MCF 10A (cell line): ENCODE measurements around the gene DHRS3. TPM values are rescaled to one million over a fixed set of nuclear protein-coding genes. Genes with fewer than 3 reads are reported as not detected.

Experiments used
- BruUV-seq: library from RNA; stranded (reverse); fragments of 400-500 nt; replicated peaks from 2 replicates; lab custom pipeline; 2021; lab: Mats Ljungman, UMichigan
- CTCF ChIA-PET: fragments of 300-600 bp; sonication (Branson Sonifier 250); formaldehyde crosslinking; extraction: SDS; loops from one replicate; lab custom pipeline; 2021; ENCODE audit warnings: antibody characterized with exemption, inconsistent platforms; lab: Yijun Ruan, JAX
- POLR2A ChIA-PET: fragments of 300-600, 350-650 bp; sonication (Branson Sonifier 250); formaldehyde crosslinking; extraction: SDS; loops from one replicate; lab custom pipeline; 2020; ENCODE audit warnings: antibody characterized with exemption, inconsistent platforms; lab: Yijun Ruan, JAX
- DNase-seq: peaks from one replicate; pipeline ENCODE4 v3.0.0-alpha.2; 2018; ENCODE audit not compliant: unreplicated experiment
- H3K27ac Mint-ChIP-seq: one replicate; pipeline ENCODE4 v1.8.0; 2022; ENCODE audit warnings: mild to moderate bottlenecking, low read depth, mixed read lengths; ENCODE audit not compliant: unreplicated experiment
- H3K27me3 Mint-ChIP-seq: one replicate; pipeline ENCODE4 v1.8.0; 2022; ENCODE audit warnings: mixed read lengths; ENCODE audit not compliant: insufficient read depth, unreplicated experiment
- H3K36me3 Mint-ChIP-seq: one replicate; pipeline ENCODE4 v1.8.0; 2022; ENCODE audit warnings: mild to moderate bottlenecking, moderate library complexity, mixed read lengths; ENCODE audit not compliant: insufficient read depth, unreplicated experiment
- H3K4me1 Mint-ChIP-seq: one replicate; pipeline ENCODE4 v1.8.0; 2022; ENCODE audit warnings: mixed read lengths; ENCODE audit not compliant: insufficient read depth, unreplicated experiment
- H3K4me3 Mint-ChIP-seq: one replicate; pipeline ENCODE4 v1.8.0; 2022; ENCODE audit warnings: mild to moderate bottlenecking, moderate library complexity, mixed read lengths; ENCODE audit not compliant: unreplicated experiment
- H3K9me3 Mint-ChIP-seq: one replicate; pipeline ENCODE4 v1.8.0; 2022; ENCODE audit warnings: mixed read lengths; ENCODE audit not compliant: unreplicated experiment
- intact Hi-C: fragments of 100-400 bp; cut with micrococcal nuclease; formaldehyde crosslinking; loops from 2 replicates; pipeline ENCODE4 v1.14.1; 2022
- total RNA-seq: library from RNA; stranded (reverse); gene quantifications from 2 replicates; pipeline ENCODE4 v1.2.3, GENCODE V29; 2022
- TF ChIP-seq, protein P1 (sequence below): fragments of 200-600 bp; IDR thresholded peaks from one replicate; pipeline ENCODE4 v1.8.0; 2022; ENCODE audit warnings: antibody characterized with exemption, mild to moderate bottlenecking; ENCODE audit not compliant: unreplicated experiment

Gene DHRS3
- total RNA-seq, 1 experiment from 2014 or later: 1.4 TPM

DNA sequence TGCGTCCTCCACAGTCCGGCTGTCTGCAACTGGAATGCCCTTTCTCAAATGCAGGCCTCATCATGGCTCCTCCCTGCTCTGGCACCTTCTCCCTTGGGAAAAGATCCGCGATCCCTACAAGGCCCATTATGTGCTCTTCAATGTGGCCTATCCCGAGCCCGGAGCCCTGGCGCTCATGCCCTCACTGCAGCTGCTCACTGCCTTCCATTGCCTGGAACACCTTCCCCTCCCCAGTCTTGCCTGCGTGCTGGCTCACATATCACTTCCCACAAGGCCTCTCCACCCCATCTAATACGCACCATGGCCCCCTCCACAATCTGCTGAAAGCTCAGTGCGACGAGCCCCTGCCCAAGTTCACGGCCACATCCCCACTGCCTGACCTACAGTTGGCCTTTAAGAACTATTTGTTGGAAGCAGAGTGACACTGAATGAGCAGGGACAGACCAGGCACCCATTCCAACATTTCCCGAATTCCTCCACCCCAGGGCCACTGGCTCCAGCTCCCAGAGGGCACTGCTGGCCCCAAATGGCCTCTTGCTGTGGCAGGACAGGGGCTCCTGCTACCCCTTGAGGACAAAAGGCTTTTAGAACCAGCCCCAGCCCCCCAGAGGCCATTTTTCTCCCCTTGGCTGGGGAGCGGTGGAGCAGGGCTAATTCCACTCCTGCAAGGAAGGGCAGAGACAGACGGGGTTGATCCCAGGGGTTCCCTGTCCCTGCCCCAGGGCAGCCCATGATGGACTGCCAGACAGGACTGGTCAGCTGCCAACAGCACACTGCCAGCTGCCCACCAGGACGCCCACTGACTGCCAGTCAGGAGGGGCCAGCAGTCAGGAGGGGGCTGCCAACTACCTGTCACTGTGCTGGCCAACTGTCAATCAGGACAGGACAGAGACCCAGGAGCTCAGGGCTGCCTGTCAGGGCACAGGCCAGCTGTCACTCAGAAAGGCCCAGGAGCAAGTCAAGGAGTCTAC, 64.8 kb downstream of the DHRS3 start:
- no peaks in the 10 kb centered on the region for H3K9me3 Mint-ChIP-seq
- peaks cover 4% of the 10 kb centered on the region for H3K36me3 Mint-ChIP-seq
- no peak overlapping the region for H3K27ac Mint-ChIP-seq
- BruUV-seq: no TSS peak
- TF ChIP-seq, protein P1, sequence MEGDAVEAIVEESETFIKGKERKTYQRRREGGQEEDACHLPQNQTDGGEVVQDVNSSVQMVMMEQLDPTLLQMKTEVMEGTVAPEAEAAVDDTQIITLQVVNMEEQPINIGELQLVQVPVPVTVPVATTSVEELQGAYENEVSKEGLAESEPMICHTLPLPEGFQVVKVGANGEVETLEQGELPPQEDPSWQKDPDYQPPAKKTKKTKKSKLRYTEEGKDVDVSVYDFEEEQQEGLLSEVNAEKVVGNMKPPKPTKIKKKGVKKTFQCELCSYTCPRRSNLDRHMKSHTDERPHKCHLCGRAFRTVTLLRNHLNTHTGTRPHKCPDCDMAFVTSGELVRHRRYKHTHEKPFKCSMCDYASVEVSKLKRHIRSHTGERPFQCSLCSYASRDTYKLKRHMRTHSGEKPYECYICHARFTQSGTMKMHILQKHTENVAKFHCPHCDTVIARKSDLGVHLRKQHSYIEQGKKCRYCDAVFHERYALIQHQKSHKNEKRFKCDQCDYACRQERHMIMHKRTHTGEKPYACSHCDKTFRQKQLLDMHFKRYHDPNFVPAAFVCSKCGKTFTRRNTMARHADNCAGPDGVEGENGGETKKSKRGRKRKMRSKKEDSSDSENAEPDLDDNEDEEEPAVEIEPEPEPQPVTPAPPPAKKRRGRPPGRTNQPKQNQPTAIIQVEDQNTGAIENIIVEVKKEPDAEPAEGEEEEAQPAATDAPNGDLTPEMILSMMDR: no peak
- POLR2A ChIA-PET: interaction anchor here (0.7 kb wide), 1 partner anchor 10 kb away, joined by 4 read pairs; no protein-coding TSS in a partner anchor
- DNase-seq: no peak
- H3K4me3 Mint-ChIP-seq: no peak overlapping the region
- CTCF ChIA-PET: interaction anchor here (0.7 kb wide), 1 partner anchor 24 kb away, joined by 3 read pairs; no protein-coding TSS in a partner anchor
- H3K4me1 Mint-ChIP-seq: peaks cover 10% of the 10 kb centered on the region
- H3K27me3 Mint-ChIP-seq: peaks cover 14% of the 10 kb centered on the region
- intact Hi-C loops: loop anchor here (5.0 kb wide), 1 partner anchor 64 kb away; the partner anchor contains the start of gene DHRS3

DNA sequence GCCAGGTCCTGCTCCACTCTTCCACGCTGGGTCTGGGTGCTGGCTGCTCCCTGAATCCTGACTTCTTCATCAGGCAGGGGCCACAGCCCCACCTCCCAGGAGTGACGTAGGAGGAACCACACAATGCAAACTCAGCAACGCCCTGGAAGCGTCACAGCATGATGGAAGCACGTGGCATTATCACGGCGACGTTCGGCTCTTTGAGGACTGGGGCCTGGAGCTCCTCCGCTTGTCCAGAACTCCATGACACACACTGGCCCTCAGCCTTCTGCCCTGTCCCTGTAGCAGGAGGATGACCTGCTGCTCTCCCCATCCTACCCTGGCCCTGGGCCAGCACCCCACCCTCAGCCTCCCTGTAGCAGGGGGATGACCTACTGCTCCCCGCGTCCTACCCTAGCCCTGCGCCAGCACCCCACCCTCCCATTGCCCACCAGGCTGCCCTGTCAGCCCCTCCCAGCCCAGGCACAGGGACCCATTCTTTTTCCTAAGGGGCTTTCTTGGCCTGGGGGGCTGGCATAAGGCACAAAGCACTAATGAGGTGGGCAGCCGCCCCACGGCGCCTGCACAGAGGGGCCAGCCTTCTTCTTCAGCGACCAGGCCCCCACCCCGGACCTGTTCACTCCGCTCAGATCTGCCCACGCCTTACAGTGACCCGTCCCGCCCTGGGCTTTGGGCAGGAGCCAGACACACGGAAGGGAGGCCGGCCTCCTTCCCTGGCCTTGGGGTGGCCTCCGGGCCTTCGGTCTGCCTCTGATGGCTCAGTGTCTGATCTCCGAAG, 65.7 kb downstream of the DHRS3 start:
- POLR2A ChIA-PET: no interaction called here
- peaks cover 22% of the 10 kb centered on the region for H3K27me3 Mint-ChIP-seq

GRCh38 chr1:12551584-12551983, 66.4 kb downstream of the DHRS3 start:
- H3K27ac Mint-ChIP-seq: no peak overlapping the region
- no peak overlapping the region for H3K4me3 Mint-ChIP-seq
- DNase-seq: no peak
- POLR2A ChIA-PET: interaction anchor here (0.7 kb wide), 1 partner anchor 44 kb away, joined by 3 read pairs; no protein-coding TSS in a partner anchor
- no peaks in the 10 kb centered on the region for H3K9me3 Mint-ChIP-seq
- peaks cover 10% of the 10 kb centered on the region for H3K4me1 Mint-ChIP-seq
- CTCF ChIA-PET: no interaction called here
- TF ChIP-seq, protein P1: no peak
- H3K36me3 Mint-ChIP-seq: peaks cover 4% of the 10 kb centered on the region
- BruUV-seq: no TSS peak
- H3K27me3 Mint-ChIP-seq: peaks cover 29% of the 10 kb centered on the region
- intact Hi-C loops: loop anchor here (5.0 kb wide), 1 partner anchor 66 kb away; the partner anchor contains the start of gene DHRS3

More for the DNA sequence above, 65.7 kb downstream of the DHRS3 start:
- Mint-ChIP-seq H3K4me1 (peaks cover 10% of the 10 kb centered on the region), H3K9me3 (no peaks in the 10 kb centered on the region), H3K4me3 (no peak overlapping the region), H3K36me3 (peaks cover 4% of the 10 kb centered on the region), H3K27ac (no peak overlapping the region)
- intact Hi-C loops: loop anchor here (5.0 kb wide), 1 partner anchor 65 kb away; the partner anchor contains the start of gene DHRS3
- TF ChIP-seq, protein P1: no peak
- BruUV-seq: no TSS peak
- DNase-seq: no peak
- CTCF ChIA-PET: no interaction called here
